ENCODE data around the gene RAB36.
A peak's percentile ranks its signal among the peaks of the same experiment; 100 is the strongest.
"Not testable (repeated sequence)": the region's sequence is repeated elsewhere in the genome, so short reads cannot be mapped to it uniquely, and the experiment has no call there.

Gene RAB36

GRCh38 chr22:23121000-23121421 lies 24.3 kb upstream of the RAB36 start:
- no peak for DNase-seq (ENCODE audit: low spot score)

- no peak for DNase-seq (ENCODE audit: low spot score)
These were observed 23.9 kb upstream of the RAB36 start for GRCh38 chr22:23121424-23121823.

- no peak for DNase-seq (ENCODE audit: low spot score)
These were observed 22.9 kb upstream of the RAB36 start for GRCh38 chr22:23122216-23122957.

DNA sequence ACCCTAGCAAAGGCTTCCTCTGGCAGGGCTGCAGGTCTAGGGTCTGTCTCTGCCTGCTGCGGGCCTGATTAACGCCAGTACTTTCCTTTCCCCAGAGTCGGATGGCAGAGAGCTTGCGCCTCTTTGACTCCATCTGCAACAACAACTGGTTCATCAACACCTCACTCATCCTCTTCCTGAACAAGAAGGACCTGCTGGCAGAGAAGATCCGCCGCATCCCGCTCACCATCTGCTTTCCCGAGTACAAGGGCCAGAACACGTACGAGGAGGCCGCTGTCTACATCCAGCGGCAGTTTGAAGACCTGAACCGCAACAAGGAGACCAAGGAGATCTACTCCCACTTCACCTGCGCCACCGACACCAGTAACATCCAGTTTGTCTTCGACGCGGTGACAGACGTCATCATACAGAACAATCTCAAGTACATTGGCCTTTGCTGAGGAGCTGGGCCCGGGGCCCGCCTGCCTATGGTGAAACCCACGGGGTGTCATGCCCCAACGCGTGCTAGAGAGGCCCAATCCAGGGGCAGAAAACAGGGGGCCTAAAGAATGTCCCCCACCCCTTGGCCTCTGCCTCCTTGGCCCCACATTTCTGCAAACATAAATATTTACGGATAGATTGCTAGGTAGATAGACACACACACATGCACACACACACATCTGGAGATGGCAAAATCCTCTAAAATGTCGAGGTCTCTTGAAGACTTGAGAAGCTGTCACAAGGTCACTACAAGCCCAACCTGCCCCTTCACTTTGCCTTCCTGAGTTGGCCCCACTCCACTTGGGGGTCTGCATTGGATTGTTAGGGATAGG lies 22.1 kb upstream of the RAB36 start:
- no peak for DNase-seq (ENCODE audit: low spot score)

- no peak for DNase-seq (ENCODE audit: low spot score)
These were observed 21.4 kb upstream of the RAB36 start for GRCh38 chr22:23123804-23124254.

- DNase-seq (ENCODE audit: low spot score), result no peak
These were observed 20.4 kb upstream of the RAB36 start for GRCh38 chr22:23124611-23125511.

DNA sequence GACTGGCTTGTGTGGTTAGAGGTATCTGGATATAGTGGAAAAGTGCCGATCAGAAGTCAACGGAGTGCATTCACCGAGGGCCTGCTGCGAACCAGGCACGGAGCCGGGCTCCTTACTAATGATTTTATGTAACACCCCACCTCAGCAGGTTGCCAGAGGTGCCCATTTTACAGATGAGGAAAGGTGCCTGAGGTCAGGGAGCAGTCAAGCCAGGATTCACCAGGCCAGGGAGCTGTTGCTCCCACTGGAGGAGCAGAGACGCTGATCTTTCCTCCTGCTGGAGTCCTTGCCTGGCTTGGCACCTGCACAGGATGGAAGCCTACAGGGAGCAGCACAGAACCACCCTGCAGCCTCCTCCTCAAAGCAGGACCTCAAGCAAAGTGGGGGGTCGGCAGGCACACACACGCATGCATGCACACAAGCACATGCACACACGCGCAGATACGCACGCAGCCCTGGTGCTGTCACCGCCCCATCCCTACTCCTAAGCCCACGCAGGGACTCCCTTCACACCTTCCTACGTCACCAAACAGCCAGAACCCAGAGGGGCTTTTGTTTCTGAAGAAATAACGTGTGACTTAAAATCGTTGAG lies 19.7 kb upstream of the RAB36 start:
- DNase-seq (ENCODE audit: low spot score), result no peak

- no peak for DNase-seq (ENCODE audit: low spot score)
These were observed 18.9 kb upstream of the RAB36 start for GRCh38 chr22:23126165-23127054.

- DNase-seq (ENCODE audit: low spot score), result no peak
These were observed 18.1 kb upstream of the RAB36 start for GRCh38 chr22:23127055-23127756.

DNA sequence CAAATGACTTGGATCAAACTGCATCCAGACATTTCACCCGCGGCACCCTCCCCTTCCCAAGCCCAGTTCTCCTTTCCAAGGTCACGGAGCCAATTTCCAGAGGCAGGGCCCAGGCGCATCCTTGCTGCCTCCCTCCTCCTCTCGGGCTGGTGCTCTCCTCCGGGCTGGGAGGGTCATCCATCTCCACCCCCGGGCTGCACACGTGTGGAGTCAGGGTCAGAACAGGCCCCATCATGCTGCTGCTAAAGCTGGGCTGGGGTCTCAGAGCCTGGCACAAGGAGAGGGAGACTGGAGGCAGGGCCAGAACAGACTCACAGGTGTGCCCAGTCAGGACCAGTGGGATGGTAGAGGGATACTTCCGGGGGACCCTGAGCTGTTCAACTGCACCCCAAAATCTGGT lies 17.5 kb upstream of the RAB36 start:
- no peak for DNase-seq (ENCODE audit: low spot score)

DNA sequence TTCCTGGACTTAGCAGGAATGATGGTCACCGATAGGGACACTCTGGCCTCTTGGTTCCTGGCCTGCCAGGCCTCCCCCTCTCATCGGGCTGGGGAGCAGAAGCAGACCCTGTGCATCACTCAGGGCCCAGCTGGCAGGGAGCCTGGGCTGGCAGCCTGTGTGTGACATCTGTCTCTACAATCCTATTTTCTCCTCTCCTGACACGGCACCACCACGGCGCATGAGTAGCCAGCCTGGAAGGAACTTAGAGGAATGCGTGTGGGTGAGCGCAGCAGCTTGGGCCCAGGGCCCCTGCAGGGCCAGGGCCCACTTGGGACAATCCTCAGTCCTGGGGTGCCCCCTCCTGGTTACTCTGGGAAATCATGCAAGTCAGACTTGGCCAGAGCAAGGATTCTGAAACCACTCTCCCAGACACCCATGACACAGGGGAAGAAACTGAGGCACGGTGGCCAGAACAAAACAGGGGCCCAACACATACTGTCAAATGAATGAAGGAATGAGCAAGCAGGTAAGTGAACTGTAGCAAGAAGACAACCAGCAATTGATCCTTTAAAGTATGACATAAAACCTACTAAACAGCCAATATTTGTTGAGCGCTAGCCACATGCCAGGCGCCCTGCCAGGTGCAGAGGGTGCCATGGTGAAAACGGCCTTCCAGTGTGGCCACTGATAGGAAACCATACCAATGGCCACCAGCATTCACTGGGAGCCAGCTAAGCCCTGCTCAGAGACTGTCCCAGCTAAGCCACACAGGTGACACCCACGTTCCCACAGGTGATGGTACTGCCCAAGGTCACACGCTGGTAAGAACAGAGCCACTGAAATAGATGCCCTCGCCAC lies 16.8 kb upstream of the RAB36 start:
- DNase-seq (ENCODE audit: low spot score), result peak; percentile 70

DNA sequence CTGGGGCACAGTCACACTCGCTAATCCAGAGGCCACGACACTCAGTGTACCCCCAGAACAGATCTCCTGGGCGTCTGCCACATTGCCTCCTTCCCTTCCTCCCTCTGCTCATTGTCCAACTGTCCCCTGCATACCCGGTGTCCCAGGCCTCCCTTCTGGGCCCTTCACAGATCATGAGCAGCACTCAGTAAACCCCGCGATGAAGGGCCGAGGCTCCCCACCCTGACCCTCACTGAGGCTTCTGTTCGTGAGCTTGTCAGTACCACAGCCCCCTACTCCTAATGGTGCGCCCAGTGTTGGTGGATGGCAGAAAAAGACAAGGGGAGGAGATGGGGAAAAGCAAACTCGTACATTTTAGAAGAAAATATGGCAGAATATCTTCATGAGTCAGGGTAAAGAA lies 16.1 kb upstream of the RAB36 start:
- DNase-seq (ENCODE audit: low spot score), result no peak

- DNase-seq (ENCODE audit: low spot score), result no peak
These were observed 14.6 kb upstream of the RAB36 start for GRCh38 chr22:23130697-23131096.

GRCh38 chr22:23131931-23132330 lies 13.3 kb upstream of the RAB36 start:
- no peak for DNase-seq (ENCODE audit: low spot score)

GRCh38 chr22:23132376-23133091 lies 12.7 kb upstream of the RAB36 start:
- no peak for DNase-seq (ENCODE audit: low spot score)

GRCh38 chr22:23133922-23134321 lies 11.4 kb upstream of the RAB36 start:
- no peak for DNase-seq (ENCODE audit: low spot score)

- not testable (repeated sequence) for DNase-seq (ENCODE audit: low spot score)
These were observed 8.3 kb upstream of the RAB36 start for GRCh38 chr22:23136991-23137390.

- DNase-seq (ENCODE audit: low spot score), result no peak
These were observed 7.8 kb upstream of the RAB36 start for GRCh38 chr22:23137468-23137867.

Measured in CD4-positive, alpha-beta T cell treated with Interleukin-6 at 100 ng/mL for 8 hours (primary cell).